RPMI8226 (cell line): ENCODE results near the gene DTNB.
"Not testable (repeated sequence)": the region's sequence is repeated elsewhere in the genome, so short reads cannot be mapped to it uniquely, and the experiment has no call there.

Experiments used
- DNase-seq: peaks from one replicate; pipeline ENCODE4 v3.0.0-alpha.2; 2015

The DTNB gene

DNA sequence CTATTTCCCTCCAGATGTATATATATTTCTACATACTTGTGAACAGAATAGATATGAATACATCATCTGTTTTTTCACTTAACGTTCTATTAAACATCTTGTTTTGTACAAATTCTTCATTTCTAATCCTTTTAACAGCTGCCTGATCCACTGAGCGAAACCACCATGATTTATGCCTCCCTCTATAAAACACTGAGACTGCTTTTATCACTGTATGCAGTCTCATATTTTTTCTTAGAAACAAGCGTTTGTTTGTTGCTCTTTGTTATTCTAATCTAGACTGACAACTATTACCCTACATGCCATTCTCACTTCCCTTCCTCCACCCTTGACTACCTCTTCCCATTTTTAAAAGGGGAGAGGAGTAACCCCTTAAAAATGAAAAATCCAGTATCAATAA, 88.2 kb downstream of the DTNB start:
- no peak for DNase-seq

DNA sequence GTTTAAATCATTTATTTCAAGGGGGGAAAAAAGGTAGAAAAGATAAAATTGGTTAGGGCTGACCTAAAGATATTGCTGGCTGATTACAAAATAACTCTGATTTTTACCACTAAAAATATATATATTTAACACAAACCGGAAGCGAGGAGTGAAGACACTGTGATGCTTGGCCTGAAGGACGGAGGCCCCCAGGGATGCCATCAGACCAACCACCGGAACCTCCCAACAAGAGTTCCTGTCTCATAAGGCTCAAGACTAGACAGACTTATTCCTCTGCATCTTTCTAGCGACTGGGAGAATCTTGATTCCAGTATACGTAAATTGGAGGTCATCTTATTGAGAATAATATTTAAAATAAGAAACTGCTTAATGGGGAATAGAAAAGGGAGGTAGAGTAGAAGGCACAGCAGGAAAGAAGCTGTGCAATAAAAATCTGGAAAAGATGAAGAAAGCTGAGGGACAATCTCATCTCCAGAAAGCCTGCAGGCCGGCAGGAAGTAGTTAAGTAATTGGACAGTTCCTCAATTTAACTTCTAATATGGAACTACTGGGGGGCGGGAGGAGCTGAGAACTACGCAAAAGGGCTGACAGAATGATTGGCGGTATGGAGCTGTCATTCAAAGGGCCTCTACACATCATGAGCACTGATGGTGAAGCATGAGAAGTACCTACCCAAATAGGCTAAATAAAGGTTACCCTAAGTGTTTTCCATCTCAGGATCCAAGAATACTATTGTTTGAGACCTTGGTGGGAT, 91.1 kb downstream of the DTNB start:
- no peak for DNase-seq

DNA sequence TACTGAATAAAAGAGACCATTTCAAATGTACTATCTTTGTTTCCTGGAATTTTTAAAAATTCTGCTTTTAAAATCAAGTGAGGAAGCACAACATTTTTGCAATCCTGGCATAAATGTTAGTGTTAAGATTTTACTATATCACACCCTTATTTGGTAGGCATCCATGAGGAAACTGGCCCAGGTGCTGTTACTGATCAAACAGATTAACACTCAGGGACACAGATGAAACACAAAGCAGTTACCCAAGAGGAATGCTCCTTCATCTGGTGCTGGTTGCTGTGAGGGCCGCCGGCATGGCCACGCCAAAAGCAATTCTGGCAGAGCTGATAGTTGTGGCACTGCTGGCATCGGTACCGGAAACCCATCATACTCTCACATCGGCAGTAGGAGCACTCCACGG, 96.8 kb downstream of the DTNB start:
- DNase-seq: no peak

- DNase-seq: no peak
Observed at GRCh38 chr2:25572638-25573037, 100.7 kb downstream of the DTNB start.

- DNase-seq: no peak
Observed at GRCh38 chr2:25570161-25570845, 103.1 kb downstream of the DTNB start.

DNA sequence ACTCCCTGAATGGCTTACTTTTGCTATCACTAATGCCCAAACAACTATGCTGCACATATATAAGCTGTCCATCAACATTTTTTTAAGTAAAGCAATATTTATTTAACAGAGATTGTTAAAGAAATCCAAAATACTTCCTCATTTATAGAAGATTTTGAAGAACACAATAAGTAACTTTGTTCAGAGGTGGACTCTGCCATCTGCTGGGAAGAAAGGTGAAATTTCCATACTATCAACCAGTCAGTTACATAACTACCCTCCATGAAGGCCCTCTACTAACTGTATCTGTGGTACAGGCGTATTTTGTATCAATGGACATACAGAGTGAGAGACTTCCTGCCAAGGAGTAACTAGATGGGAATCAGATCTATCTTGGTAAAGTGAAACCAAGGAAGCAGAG, 106.0 kb downstream of the DTNB start:
- DNase-seq: peak; percentile 63

- DNase-seq: peak; percentile 85
Observed at GRCh38 chr2:25566694-25567093, 106.7 kb downstream of the DTNB start.

DNA sequence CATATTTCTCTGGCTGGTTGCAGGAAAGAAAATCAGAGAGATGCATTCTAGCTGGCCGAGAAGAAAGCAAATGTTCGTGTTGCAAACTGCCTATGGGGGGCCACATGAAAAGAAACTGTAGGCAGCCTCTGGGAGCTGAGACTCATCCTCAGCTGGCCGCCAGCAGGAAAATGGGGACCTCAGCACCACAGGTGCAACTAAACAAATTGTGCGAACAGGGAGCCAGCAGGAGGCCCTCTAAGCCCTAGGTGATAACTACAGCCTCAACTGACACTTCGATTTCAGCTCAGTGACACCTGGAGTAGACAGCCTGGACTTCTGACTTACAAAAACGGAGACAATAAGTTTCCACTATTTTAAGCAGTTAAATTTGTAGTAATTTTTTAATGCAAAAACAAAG, 107.3 kb downstream of the DTNB start:
- no peak for DNase-seq

DNA sequence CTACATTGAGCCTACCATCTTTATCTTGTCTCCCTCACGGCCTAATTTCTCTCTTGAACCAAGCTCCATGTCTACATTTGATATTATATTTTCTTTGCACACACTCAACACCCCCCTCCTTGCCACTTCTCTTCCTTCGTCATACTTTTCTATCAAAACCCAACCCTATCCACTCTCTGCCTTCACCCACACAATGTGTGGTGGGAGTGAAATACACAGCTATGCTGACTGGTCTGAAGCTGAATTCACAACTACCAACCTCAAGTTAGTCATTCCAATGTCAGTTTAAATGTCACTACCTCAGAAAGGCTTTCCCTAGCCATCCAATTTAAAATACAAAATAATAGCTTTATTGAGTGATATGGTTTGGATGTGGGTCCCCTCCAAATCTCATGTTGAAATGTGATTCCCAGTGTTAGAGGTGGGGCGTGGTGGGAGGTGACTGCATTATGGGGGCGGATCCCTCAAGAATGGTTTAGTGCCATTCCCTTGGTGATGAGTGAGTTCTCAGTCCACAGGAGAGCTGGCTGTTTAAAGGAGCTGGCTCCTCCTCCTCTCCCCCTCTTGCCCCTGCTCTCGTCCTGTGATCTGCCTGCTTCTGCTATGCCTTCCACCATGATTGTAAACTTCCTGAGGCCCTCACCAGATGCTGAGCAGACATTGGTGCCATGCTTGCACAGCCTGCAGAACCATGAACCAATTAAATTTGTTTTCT, 112.1 kb downstream of the DTNB start:
- no peak for DNase-seq

DNA sequence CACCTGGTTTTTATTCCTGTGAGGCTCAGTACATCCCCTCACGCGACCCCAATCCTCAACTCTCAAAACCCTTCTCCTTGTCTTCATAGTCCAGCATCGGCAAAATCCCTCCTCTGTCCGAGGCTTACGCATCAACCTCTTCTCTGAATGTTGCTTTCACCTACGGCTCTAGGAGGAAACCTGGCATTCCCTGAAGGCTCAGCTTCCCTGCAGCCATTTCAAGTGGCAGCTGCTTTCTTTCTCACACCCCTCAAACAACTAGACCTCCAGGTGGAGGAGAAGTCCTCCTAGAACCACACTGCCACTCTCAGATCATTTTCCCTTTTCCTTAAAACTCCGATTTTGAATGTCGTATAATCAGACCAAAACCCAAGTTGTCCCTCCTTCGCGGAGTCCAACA, 114.2 kb downstream of the DTNB start:
- DNase-seq: no peak

GRCh38 chr2:25558262-25558661, 115.1 kb downstream of the DTNB start:
- peak; percentile 55 for DNase-seq

GRCh38 chr2:25557179-25558036, 116.0 kb downstream of the DTNB start:
- peak; percentile 7 for DNase-seq

- no peak for DNase-seq
Observed at GRCh38 chr2:25552318-25552717, 121.1 kb downstream of the DTNB start.

DNA sequence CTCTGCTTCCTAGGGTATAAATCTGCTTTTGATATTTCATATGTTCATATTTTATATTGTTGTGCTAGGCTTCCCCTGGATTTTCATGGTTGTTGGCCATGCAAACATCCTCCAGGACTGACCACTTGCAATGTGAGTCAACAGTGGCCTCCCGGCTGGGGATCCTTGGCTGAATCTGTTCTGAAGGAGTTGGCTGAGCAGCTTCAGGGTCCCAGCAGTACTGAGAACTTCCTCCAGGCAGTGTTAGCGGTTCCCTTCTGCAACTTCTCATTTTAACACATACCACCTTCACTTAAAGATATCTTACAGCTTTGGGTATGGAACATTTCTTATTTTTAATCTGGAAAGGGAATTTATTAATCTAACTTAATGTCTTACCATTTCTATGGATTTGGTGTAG, 122.1 kb downstream of the DTNB start:
- no peak for DNase-seq

- not testable (repeated sequence) for DNase-seq
Observed at GRCh38 chr2:25549571-25549970, 123.8 kb downstream of the DTNB start.

GRCh38 chr2:25548601-25549000, 124.8 kb downstream of the DTNB start:
- DNase-seq: no peak

- DNase-seq: no peak
Observed at GRCh38 chr2:25546852-25547251, 126.5 kb downstream of the DTNB start.

DNA sequence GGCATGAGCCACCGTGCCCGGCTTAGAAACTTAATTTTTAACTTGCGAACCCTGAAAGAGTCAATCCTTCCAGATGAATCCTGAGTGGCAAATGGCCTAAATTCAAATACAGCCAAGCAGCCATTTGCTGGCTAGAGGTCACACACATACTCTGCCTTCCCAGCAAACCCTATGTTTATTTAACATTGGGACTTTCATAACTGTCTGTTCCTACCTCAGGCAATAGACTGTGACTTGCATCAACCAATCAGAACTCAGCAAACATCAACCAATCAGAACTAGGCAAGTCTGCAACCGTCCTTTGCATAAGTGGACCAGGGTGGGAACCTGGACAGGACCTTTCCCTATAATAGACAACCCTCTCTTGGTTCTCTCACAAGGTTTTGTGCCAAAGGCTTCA, 127.5 kb downstream of the DTNB start:
- DNase-seq: no peak

DNA sequence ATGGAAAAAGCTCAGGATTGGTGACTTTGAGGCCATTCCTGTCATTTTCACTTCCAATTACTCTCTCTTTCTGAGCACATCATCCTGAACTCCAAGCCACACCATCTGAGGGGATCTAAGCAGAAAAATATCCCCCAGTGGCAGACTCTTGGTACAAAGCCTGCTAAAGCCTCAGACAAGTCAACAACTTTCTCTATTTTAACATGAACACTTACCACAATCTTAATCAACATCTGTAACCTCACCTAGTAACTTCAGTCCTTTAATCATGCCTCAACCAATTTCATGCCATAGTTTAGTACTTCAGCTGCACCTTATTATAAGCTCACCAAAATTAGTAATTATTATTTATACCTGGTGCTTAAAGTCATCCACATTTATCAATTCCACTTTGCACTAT, 128.9 kb downstream of the DTNB start:
- no peak for DNase-seq

- DNase-seq: no peak
Observed at GRCh38 chr2:25543939-25544338, 129.4 kb downstream of the DTNB start.

DNA sequence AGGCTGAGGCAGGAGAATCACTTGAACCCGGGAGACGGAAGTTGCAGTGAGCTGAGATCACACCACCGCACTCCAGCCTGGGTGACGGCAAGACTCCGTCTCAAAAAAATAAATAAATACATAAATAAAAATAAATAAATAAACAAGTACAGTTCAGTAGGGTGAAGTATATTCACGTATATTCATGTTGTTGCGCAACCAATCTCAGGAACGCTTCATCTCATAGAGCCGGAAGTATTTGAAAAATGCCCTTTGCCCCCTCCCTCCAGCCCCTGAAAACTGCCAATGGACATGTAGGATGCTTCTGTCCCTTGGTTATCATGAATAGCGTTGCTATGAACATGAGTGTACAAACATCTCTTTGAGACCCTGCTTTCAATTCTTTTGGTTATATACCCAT, 132.0 kb downstream of the DTNB start:
- no peak for DNase-seq

- no peak for DNase-seq
Observed at GRCh38 chr2:25539136-25539535, 134.2 kb downstream of the DTNB start.

- no peak for DNase-seq
Observed at GRCh38 chr2:25537526-25537925, 135.9 kb downstream of the DTNB start.
